Stimulated activated CD8-positive, alpha-beta memory T cell treated with anti-CD3 and anti-CD28 coated beads, Interleukin-12 subunit alpha, Interleukin-12 subunit beta, amount 100 ng/mL, for 24 hours (primary cell): ENCODE results near the gene NHSL2.

ENCODE experiments used
- DNase-seq: peaks from one replicate; pipeline ENCODE4 v3.0.0-alpha.2; 2020; ENCODE audit errors: extremely low read depth

NHSL2 gene

DNA sequence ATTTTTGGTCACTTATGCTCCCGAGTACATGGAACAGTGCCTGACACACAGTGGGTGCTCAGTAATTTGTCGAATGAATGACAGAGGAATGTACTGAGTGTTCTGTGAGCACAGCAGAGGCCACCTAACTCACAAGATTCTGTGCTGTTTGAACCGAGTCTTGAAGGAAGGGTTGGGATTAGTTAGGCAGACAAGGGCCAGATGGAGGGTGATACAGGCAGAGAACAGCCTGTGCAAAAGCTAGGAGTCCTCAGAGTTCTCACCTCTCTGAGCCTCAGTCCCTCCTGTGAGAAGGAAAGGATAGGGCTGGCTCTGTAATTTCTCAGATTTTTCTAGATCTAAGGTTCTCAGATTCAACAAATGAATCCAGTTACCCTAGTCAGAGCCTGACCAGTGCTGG, 108.8 kb downstream of the NHSL2 start:
- DNase-seq: no peak

DNA sequence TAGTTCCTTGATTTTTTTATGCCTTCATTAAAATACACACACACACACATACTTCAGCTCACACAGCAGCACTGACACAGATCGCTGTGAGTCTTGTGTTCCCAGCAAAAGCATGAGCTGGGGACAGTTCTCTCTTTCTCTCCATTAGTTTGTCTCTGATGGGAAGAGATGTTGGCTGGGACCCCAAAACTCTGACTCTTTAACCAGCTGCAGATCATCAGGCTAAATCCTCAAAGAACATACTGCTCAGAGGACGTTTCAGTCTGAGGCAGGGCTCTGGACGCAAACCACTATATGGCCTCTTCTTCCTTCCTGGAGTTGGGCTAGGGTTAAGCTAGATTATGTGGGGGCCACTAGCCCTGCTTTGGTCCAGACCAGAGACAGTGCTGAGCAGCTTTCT, 109.6 kb downstream of the NHSL2 start:
- no peak for DNase-seq

- no peak for DNase-seq
These were observed 110.1 kb downstream of the NHSL2 start for GRCh38 chrX:72020788-72021187.

- DNase-seq: no peak
These were observed 111.3 kb downstream of the NHSL2 start for GRCh38 chrX:72021975-72022374.

DNA sequence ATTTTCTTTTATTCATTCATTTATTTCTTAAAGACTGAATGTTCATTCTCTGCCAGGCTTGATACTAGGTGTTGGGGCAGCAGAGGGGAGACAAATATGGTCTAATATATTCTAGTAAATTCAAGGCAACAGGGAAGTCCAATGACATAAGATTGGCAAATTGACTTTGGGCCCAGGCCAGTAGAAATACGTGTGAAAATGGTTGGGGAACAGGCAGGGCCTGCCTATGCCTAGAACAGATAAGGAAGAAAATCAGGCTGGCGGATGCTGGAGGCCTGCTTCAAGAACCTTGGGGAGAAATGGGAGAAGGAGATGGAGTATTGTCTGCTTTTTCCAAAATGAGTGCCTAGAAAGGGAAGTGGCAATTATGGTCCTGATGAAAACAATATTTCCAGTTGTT, 112.4 kb downstream of the NHSL2 start:
- DNase-seq: no peak

DNA sequence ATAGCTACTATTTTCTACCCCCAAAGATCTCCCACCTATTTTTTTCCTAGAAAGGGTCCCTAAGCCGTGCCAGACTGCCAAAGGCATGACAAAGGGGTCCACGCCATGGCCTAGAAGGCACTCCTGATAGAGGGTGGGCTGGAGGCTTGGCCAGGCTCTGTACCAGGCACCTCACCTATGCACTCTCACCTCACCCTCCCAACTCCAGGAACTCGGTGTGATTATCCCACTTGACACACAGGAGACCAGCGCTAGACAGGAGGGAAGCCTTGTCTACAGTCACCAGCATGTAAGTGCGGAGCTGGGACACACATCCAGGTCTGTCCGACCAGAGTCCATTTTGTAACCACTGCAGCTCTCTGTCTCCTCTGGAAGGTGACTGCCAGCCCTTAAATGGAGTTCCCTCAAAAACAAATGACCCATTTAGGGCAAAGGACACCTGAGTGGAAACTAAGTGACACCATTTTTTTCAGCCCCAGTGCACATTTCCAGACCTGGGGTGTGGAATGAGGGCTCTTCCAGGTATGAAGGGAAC, 114.7 kb downstream of the NHSL2 start:
- DNase-seq: no peak

DNA sequence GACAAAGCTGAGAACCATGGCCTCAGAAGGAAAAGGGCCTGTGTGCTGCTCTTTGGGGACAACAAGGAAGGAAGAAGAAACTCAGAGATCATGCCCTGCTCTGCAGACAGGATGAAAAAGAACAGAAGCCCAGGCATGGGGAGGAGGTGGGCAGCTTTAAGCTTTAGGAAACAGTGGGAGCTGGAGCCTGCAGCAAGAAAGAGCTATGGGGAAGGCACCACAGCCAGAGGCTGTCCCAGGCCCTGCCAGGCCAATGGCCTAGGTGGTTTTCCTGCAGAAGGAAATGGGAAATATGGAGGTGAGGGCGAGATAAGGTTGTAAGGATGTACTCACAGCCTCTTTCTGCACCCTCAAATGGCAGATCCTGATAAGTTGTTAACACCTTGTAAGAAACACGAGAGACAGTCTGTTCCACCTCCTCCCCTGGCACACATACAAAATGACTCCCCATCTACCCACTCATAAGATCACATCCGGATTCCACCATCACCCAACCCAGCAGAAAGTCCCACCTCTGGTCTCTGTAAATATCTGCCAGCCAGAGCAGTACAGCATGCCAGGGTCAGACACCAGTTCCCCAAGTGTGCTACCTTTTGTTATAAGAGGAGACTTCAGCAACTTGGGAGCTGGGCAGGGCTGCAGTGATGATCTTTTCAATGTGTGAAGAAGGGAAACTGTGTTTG, 115.8 kb downstream of the NHSL2 start:
- no peak for DNase-seq

- DNase-seq: no peak
These were observed 116.6 kb downstream of the NHSL2 start for GRCh38 chrX:72027024-72027913.

DNA sequence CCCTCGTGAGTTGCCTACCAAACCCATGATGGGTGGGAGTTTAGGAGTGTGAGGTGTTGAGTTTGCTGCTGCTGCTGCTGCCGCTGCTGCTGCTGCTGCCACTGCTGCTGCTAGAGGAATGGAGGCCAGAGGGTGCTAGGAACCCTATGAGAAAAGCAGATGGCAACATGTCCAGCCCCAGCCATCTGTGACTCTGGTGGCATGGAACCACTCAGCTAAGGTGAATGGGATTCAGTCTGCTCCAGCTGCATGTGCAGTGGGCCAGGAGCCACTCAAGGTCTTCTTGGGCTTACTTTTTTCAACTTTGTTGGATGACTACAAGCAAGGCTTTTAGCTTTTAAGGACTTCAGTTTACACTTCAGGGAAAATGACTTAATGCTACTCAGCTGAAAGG, 117.3 kb downstream of the NHSL2 start:
- no peak for DNase-seq

- no peak for DNase-seq
These were observed 118.2 kb downstream of the NHSL2 start for GRCh38 chrX:72028701-72029470.

- no peak for DNase-seq
These were observed 119.1 kb downstream of the NHSL2 start for GRCh38 chrX:72029483-72030411.

GRCh38 chrX:72030431-72030830, 119.8 kb downstream of the NHSL2 start:
- no peak for DNase-seq

- no peak for DNase-seq
These were observed 120.5 kb downstream of the NHSL2 start for GRCh38 chrX:72031118-72031517.

DNA sequence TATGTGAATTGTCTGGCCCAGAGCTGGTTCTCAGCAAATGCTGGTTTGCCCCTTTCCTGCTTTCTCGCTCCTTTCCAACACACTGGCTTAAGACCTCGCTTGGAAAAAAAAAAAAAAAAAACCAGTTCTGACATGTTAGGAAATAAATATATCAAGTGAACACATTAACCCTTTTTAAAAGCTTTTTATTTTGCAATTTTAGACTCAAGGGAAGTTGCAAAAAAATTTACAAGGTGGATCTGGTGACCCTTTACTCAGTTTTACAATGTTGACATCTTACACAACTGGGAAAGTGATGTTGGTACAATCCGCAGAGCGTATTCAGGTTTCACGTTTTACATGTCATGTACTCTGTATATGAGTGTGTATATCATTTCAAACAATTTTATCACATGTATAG, 121.0 kb downstream of the NHSL2 start:
- no peak for DNase-seq

DNA sequence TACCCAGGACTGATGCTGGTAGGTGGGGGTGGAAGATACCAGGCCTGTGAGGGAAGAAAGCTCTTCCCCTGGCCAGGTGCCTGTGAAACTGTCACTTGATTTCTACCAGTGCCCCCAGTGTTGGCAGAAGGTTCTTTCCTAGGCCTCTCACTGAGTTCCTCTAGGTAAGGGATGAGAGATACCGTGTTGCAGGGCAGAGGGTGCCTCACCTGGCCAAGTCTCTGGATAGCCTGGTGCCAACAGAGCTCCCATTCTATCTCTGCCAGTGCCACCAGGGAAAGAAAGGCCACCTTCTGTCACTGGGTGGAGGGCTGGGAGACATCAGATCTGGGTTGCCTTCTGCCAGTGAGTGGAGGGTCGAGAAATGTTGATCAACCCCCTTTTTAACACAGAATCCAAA, 127.0 kb downstream of the NHSL2 start:
- no peak for DNase-seq

DNA sequence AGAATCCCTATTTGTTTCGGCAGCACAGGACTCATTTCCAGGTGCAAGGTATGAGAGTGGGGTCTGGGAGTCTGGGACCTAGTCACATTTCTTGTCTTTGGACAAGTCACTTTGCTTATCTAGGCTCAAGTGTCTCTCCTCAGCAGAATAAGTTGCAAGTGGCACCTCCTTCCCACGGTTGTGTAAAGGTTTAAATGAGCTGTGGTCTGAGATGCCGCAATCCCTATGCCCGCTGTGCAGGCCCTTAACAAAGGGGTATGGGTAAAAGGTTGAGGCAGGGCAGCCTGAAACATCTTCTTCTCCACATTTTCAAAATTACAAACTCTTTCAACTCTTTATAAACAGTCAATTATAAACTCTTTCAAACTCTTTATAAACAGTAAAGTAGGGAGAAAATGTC, 127.4 kb downstream of the NHSL2 start:
- no peak for DNase-seq

GRCh38 chrX:72038868-72039267, 128.2 kb downstream of the NHSL2 start:
- DNase-seq: no peak

DNA sequence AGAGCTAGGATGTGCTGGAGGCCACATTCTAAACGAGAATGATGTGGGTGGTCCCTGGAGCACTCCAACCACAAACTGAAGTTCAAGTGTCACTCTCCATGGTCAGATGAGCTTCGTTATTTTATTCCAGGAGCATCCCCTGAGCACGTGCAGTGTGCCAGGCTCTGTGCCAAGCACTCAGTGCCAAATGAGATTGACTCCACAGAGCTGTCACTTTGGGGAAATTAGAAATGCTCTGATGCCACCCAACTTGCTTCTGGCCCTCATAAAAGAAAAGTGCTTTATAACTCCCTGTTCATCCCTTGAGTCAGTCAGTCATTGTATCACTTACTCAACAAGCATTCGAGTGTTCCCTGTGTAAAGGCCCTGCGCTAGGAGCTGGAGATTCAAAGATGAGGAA, 129.9 kb downstream of the NHSL2 start:
- DNase-seq: no peak

DNA sequence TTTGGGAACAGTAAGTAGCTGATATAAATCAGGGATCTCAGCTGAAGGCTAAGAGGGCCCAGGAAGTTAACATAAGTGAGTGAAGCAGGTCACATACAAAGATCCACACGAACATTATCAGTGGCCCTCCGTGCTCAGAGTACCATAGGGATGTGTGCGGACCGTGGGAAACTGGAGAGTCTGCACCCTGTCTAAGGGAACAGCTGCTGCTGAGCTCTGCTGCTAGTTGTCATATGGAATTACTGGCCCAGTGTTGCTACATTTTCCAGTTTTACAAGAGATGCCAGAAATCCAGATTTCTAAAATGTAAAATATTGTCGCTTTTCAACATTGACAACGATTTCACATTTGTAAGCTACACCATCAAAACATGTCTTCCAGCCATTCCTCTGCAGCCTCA, 130.5 kb downstream of the NHSL2 start:
- DNase-seq: no peak

DNA sequence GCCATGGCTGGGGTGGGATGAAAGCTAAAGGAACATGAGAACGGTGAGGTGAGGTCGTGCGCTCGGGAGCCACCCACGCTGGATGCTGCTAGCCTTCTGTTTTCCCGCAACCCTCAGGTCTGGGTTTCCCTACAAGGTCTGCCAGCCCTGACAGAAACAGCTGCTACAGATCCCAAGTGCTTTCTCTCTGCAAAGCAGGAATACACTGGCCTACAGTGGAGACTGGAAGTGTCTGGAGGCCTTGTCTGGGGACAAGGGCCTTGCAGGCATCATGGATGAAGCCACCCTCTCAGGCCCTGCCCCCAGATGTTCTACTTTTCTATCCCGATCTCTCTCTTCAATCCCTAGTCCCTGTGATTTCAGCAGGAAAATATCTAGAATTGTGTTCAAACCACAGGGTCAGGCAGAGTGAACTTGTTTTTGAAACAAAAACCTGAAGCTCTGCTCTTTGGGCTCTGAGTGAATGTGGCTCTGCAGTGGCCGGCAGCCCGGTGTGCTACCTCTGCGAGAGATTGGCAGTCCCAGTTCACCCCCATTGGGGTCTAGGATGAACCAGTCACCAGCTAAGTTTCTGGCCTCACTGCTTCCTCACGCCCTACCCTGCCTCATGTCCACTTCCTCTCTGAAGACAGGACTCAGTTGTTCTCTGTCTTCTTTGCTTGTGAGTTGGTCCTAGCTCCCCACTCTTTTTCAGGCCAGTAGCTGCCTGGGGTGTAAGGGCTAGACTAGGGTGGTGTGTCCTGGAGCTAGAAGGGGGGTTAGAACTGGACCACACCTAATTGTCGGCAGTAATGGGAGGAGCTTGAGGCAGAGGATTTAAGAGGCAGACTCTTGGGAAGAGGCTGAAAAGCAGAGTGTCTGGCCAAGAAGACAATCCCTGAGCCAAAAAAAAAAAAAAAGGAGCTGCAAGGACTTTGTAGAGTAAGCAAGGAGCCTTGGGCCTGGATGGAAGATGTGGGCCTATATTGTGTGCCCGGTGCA, 131.5 kb downstream of the NHSL2 start:
- DNase-seq: no peak
